ENCODE measurements around the gene ILDR1.

DNA sequence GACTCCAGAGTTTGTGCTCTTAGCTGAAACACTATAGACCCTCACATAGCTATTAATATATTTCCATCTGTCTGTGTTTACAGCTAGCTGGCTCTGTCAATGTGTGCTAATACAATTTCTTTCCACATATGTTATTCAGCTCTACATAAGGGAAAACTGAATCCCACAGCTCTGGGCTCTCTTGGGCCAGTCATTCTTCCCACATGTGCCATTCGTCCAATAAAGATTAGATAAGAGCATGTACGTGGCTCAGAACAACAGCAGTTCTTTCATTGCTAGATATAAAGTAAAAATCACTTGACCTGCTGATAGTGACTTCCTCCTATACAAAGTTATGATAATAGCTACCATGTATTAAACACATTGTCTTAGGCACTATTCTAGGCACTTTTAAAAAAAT, 2.8 kb upstream of the ILDR1 start:
- TF ChIP-seq, protein P1, sequence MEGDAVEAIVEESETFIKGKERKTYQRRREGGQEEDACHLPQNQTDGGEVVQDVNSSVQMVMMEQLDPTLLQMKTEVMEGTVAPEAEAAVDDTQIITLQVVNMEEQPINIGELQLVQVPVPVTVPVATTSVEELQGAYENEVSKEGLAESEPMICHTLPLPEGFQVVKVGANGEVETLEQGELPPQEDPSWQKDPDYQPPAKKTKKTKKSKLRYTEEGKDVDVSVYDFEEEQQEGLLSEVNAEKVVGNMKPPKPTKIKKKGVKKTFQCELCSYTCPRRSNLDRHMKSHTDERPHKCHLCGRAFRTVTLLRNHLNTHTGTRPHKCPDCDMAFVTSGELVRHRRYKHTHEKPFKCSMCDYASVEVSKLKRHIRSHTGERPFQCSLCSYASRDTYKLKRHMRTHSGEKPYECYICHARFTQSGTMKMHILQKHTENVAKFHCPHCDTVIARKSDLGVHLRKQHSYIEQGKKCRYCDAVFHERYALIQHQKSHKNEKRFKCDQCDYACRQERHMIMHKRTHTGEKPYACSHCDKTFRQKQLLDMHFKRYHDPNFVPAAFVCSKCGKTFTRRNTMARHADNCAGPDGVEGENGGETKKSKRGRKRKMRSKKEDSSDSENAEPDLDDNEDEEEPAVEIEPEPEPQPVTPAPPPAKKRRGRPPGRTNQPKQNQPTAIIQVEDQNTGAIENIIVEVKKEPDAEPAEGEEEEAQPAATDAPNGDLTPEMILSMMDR (IDR thresholded peaks at IDR 0.05) = no peak
- no peak for TF ChIP-seq POLR2A (IDR thresholded peaks at IDR 0.05)

Data from thyroid gland (tissue), 4 donors.